ENCODE data around the gene GDF7. TPM values are rescaled to one million over a fixed set of nuclear protein-coding genes. Genes with fewer than 3 reads are reported as not detected.

GDF7 gene
- total and polyA plus RNA-seq, 2 of the 8 experiments (the other 6 are each of a cell fraction or from before 2014, with no cell fraction given): 0.04 to 0.06 TPM

DNA sequence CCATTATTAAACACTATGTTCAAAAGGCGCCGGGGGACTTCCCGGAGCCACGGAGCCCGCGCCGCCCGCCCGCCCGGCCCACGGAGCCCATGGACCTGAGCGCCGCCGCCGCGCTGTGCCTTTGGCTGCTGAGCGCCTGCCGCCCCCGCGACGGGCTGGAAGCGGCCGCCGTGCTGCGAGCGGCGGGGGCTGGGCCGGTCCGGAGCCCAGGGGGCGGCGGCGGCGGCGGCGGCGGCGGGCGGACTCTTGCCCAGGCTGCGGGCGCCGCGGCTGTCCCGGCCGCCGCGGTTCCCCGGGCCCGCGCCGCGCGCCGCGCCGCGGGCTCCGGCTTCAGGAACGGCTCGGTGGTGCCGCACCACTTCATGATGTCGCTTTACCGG is 197 bp downstream of the GDF7 start:
- H3K4me2 ChIP-seq (ENCODE audit: insufficient read depth in 1 of 2, low read depth in 2 of 2, low read length in 2 of 2): peak overlapping the region; percentile 67 to 88
- H2AK5ac ChIP-seq (ENCODE audit: low read depth, low read length): no peak overlapping the region
- H4K5ac ChIP-seq (ENCODE audit: insufficient read length, low read depth, low read length): no peak overlapping the region
- FAIRE-seq: no peak
- ChIA-PET POLR2A (ENCODE audit: partially characterized antibody) (interaction anchor here (1.6 to 2.2 kb wide), 3 partner anchors 8 to 220 kb away, joined by 5 to 8 read pairs (median 8); partner anchors contain the start of genes HS1BP3 and RHOB), CTCF (ENCODE audit: partially characterized antibody) (interaction anchor here (0.6 to 8.9 kb wide), 7 partner anchors 9 to 1343 kb away, joined by 3 to 266 read pairs (median 6); partner anchors contain the start of gene HS1BP3)
- H2BK5ac ChIP-seq (ENCODE audit: low read depth, low read length): no peak overlapping the region
- H3K9ac ChIP-seq (replicated peaks in 1 of 4; ENCODE audit: extremely low read depth in 1 of 4, low read depth in 3 of 4, low read length in 3 of 4): no peak overlapping the region
- peaks cover 2 to 16% of the 10 kb centered on the region in 2 experiments for H4K20me1 ChIP-seq (replicated peaks in 1 of 2; ENCODE audit: control insufficient read depth in 1 of 2, insufficient read depth in 2 of 2, low read length in 2 of 2)
- peaks cover 88 to 96% (median 96%) of the 10 kb centered on the region in 4 experiments for H3K27me3 ChIP-seq (replicated peaks in 1 of 4; ENCODE audit: control insufficient read depth in 3 of 4, extremely low read depth in 1 of 4, insufficient read depth in 3 of 4, low read length in 3 of 4)
- no peak overlapping the region for H4K8ac ChIP-seq (ENCODE audit: extremely low read depth, insufficient read depth, low read length)
- H2AFZ ChIP-seq (ENCODE audit: low read length): no peak overlapping the region
- peaks cover 17% of the 10 kb centered on the region; the same call in 1 of the 2 replicates for H3K23me2 ChIP-seq (ENCODE audit: low read depth, low read length)
- no peak overlapping the region for H3K23ac ChIP-seq (ENCODE audit: insufficient read length)
- DNase-seq (ENCODE audit: low read depth in 1 of 2, low spot score in 2 of 2): no peak
- no peak overlapping the region for H2BK15ac ChIP-seq (ENCODE audit: low read length)
- H3K4ac ChIP-seq (replicated peaks; ENCODE audit: insufficient read length, low read depth, low read length): no peak overlapping the region
- H2BK12ac ChIP-seq (ENCODE audit: low read depth, low read length): no peak overlapping the region
- H2BK120ac ChIP-seq (replicated peaks; ENCODE audit: low read depth, low read length): no peak overlapping the region
- peak overlapping the region; percentile 40 to 76 (median 48) for H3K4me3 ChIP-seq (ENCODE audit: extremely low read depth in 1 of 4, insufficient read depth in 2 of 4, low read depth in 3 of 4, low read length in 4 of 4)
- no peak overlapping the region for H2BK20ac ChIP-seq (ENCODE audit: low read length)
- H3K18ac ChIP-seq (ENCODE audit: extremely low read depth, low read length): no peak overlapping the region
- H3K14ac ChIP-seq (ENCODE audit: insufficient read length): no peak overlapping the region
- peaks cover 0 to 5% (median 0%) of the 10 kb centered on the region in 4 experiments; a peak in 1 of 8 replicates for H3K36me3 ChIP-seq (ENCODE audit: control insufficient read depth in 2 of 4, insufficient read depth in 4 of 4, low read length in 3 of 4)
- peaks cover 0 to 27% (median 13%) of the 10 kb centered on the region in 4 experiments; a peak in 6 of 7 replicates for H3K4me1 ChIP-seq (replicated peaks in 1 of 4; ENCODE audit: control insufficient read depth in 3 of 4, insufficient read depth in 4 of 4, low read length in 3 of 4)
- H4K91ac ChIP-seq (replicated peaks; ENCODE audit: insufficient read length, low read length): no peak overlapping the region
- no peaks in the 10 kb centered on the region for H3K79me2 ChIP-seq (ENCODE audit: control insufficient read depth in 1 of 2, insufficient read depth in 2 of 2, low read length in 2 of 2)
- H3K56ac ChIP-seq (replicated peaks; ENCODE audit: insufficient read length, low read depth, low read length): no peak overlapping the region
- 0% methylated on average over 20 of the region's 62 CpGs; no CpG with 5 or more reads in 1 of the 2 experiments for WGBS, 2 experiments (ENCODE audit: extremely low coverage in 1 of 2, insufficient coverage in 1 of 2, insufficient read length in 1 of 2, insufficient replicate concordance in 2 of 2, low coverage in 1 of 2, low lambda C conversion rate in 2 of 2, missing lambda C conversion rate in 1 of 2)
- no peaks in the 10 kb centered on the region for H3K79me1 ChIP-seq (ENCODE audit: low read depth, low read length)
- no peaks in the 10 kb centered on the region; a peak in 1 of 4 replicates for H3K9me3 ChIP-seq (ENCODE audit: insufficient read depth in 2 of 2, low read depth in 1 of 2, low read length in 1 of 2)
- no peak overlapping the region for H3K27ac ChIP-seq (ENCODE audit: low read depth, low read length)
- TF ChIP-seq ZNF274 (IDR thresholded peaks at IDR 0.05; ENCODE audit: borderline replicate concordance, extremely low read depth, low read length) (no peak), CREB1 (IDR thresholded peaks at IDR 0.05) (no peak), EGR1 (IDR thresholded peaks at IDR 0.05; ENCODE audit: borderline replicate concordance, low read depth, low read length) (no peak), KDM5A (IDR thresholded peaks at IDR 0.05; ENCODE audit: low read length) (no peak), ATF3 (IDR thresholded peaks at IDR 0.05; ENCODE audit: insufficient read depth, low read depth, low read length) (no peak), POLR2AphosphoS5 (IDR thresholded peaks at IDR 0.05; ENCODE audit: low read depth, low read length) (no peak), KDM1A (IDR thresholded peaks at IDR 0.05; ENCODE audit: borderline replicate concordance, low read length) (no peak), EP300 (IDR thresholded peaks at IDR 0.05; ENCODE audit: borderline replicate concordance in 1 of 2, low read depth in 2 of 2, low read length in 2 of 2) (no peak), RAD21 (IDR thresholded peaks at IDR 0.05 in 1 of 2, conservative IDR thresholded peaks at IDR 0.05 in 1 of 2; ENCODE audit: low read depth in 2 of 2, low read length in 2 of 2) (no peak), SP4 (IDR thresholded peaks at IDR 0.05; ENCODE audit: low read length) (no peak), CHD1 (IDR thresholded peaks at IDR 0.05; ENCODE audit: low read depth, low read length) (no peak), KDM4A (IDR thresholded peaks at IDR 0.05; ENCODE audit: low read depth, low read length, severe bottlenecking) (no peak), RBBP5 (IDR thresholded peaks at IDR 0.05; ENCODE audit: borderline replicate concordance, low read depth, low read length) (no peak)

Measured in H1 (cell line).